Measurements from ENCODE around the gene INTS1.

Gene INTS1

GRCh38 chr7:1431226-1431625, 73.0 kb downstream of the INTS1 start:
- no peak for TF ChIP-seq CTCF (IDR thresholded peaks at IDR 0.05; ENCODE audit: low read depth, low read length, poor library complexity, severe bottlenecking)
- no peak for TF ChIP-seq EZH2phosphoT487 (IDR thresholded peaks at IDR 0.05; ENCODE audit: borderline replicate concordance, low read length)
- no peak overlapping the region for H3K27ac ChIP-seq (ENCODE audit: low read depth, low read length)

GRCh38 chr7:1430056-1430845, 73.9 kb downstream of the INTS1 start:
- Histone ChIP-seq H3K36me3 (ENCODE audit: control insufficient read depth, low read length) (no peaks in the 10 kb centered on the region), H3F3A (ENCODE audit: control insufficient read depth, insufficient read depth) (no peaks in the 10 kb centered on the region), H3K4me1 (ENCODE audit: control insufficient read depth, low read length) (no peaks in the 10 kb centered on the region), H3K27ac (ENCODE audit: low read depth, low read length) (no peak overlapping the region), H3K4me3 (ENCODE audit: low read length) (no peak overlapping the region), H3K79me2 (ENCODE audit: control insufficient read depth, low read length) (no peaks in the 10 kb centered on the region), H3K27me3 (ENCODE audit: control insufficient read depth, low read length) (no peaks in the 10 kb centered on the region), H4K20me1 (ENCODE audit: control insufficient read depth, insufficient read depth, low read depth, low read length) (no peaks in the 10 kb centered on the region), H3K9me3 (ENCODE audit: control insufficient read depth, insufficient read depth, low read length) (no peaks in the 10 kb centered on the region), H3K4me2 (ENCODE audit: low read length) (no peak overlapping the region), H3K9me2 (replicated peaks; ENCODE audit: control insufficient read depth, low read length) (no peaks in the 10 kb centered on the region)
- no peak for TF ChIP-seq CTCF (IDR thresholded peaks at IDR 0.05; ENCODE audit: low read depth, low read length, poor library complexity, severe bottlenecking)
- no peak for TF ChIP-seq EZH2phosphoT487 (IDR thresholded peaks at IDR 0.05; ENCODE audit: borderline replicate concordance, low read length)

More at GRCh38 chr7:1431226-1431625, 73.0 kb downstream of the INTS1 start:
- no peak overlapping the region for H3K4me2 ChIP-seq (ENCODE audit: low read length)
- no peaks in the 10 kb centered on the region for H3K9me2 ChIP-seq (replicated peaks; ENCODE audit: control insufficient read depth, low read length)
- H3K9me3 ChIP-seq (ENCODE audit: control insufficient read depth, insufficient read depth, low read length): no peaks in the 10 kb centered on the region
- H4K20me1 ChIP-seq (ENCODE audit: control insufficient read depth, insufficient read depth, low read depth, low read length): no peaks in the 10 kb centered on the region
- H3K27me3 ChIP-seq (ENCODE audit: control insufficient read depth, low read length): no peaks in the 10 kb centered on the region
- H3K36me3 ChIP-seq (ENCODE audit: control insufficient read depth, low read length): no peaks in the 10 kb centered on the region
- no peaks in the 10 kb centered on the region for H3K4me1 ChIP-seq (ENCODE audit: control insufficient read depth, low read length)
- H3F3A ChIP-seq (ENCODE audit: control insufficient read depth, insufficient read depth): no peaks in the 10 kb centered on the region
- H3K79me2 ChIP-seq (ENCODE audit: control insufficient read depth, low read length): no peaks in the 10 kb centered on the region
- H3K4me3 ChIP-seq (ENCODE audit: low read length): no peak overlapping the region

GRCh38 chr7:1428941-1429501, 75.2 kb downstream of the INTS1 start:
- no peaks in the 10 kb centered on the region for H3K9me3 ChIP-seq (ENCODE audit: control insufficient read depth, insufficient read depth, low read length)
- no peaks in the 10 kb centered on the region for H3K4me1 ChIP-seq (ENCODE audit: control insufficient read depth, low read length)
- H4K20me1 ChIP-seq (ENCODE audit: control insufficient read depth, insufficient read depth, low read depth, low read length): no peaks in the 10 kb centered on the region
- H3K4me2 ChIP-seq (ENCODE audit: low read length): no peak overlapping the region
- H3K9me2 ChIP-seq (replicated peaks; ENCODE audit: control insufficient read depth, low read length): no peaks in the 10 kb centered on the region
- H3K4me3 ChIP-seq (ENCODE audit: low read length): no peak overlapping the region
- H3K27ac ChIP-seq (ENCODE audit: low read depth, low read length): no peak overlapping the region
- H3K36me3 ChIP-seq (ENCODE audit: control insufficient read depth, low read length): no peaks in the 10 kb centered on the region
- no peak for TF ChIP-seq CTCF (IDR thresholded peaks at IDR 0.05; ENCODE audit: low read depth, low read length, poor library complexity, severe bottlenecking)
- TF ChIP-seq EZH2phosphoT487 (IDR thresholded peaks at IDR 0.05; ENCODE audit: borderline replicate concordance, low read length): no peak
- no peaks in the 10 kb centered on the region for H3K79me2 ChIP-seq (ENCODE audit: control insufficient read depth, low read length)
- H3F3A ChIP-seq (ENCODE audit: control insufficient read depth, insufficient read depth): no peaks in the 10 kb centered on the region
- H3K27me3 ChIP-seq (ENCODE audit: control insufficient read depth, low read length): peaks cover 6% of the 10 kb centered on the region; the same call in 1 of the 2 replicates
